GM18868 (cell line): ENCODE results near the gene CARD14.
"Not testable (repeated sequence)": the region's sequence is repeated elsewhere in the genome, so short reads cannot be mapped to it uniquely, and the experiment has no call there.

ENCODE experiments used
- ATAC-seq: cut with Tn5 transposase; IDR thresholded peaks from one replicate; pipeline ENCODE4 v1.9.1; 2021; ENCODE audit warnings: mild to moderate bottlenecking, moderate library complexity; ENCODE audit not compliant: unreplicated experiment

Gene CARD14

DNA sequence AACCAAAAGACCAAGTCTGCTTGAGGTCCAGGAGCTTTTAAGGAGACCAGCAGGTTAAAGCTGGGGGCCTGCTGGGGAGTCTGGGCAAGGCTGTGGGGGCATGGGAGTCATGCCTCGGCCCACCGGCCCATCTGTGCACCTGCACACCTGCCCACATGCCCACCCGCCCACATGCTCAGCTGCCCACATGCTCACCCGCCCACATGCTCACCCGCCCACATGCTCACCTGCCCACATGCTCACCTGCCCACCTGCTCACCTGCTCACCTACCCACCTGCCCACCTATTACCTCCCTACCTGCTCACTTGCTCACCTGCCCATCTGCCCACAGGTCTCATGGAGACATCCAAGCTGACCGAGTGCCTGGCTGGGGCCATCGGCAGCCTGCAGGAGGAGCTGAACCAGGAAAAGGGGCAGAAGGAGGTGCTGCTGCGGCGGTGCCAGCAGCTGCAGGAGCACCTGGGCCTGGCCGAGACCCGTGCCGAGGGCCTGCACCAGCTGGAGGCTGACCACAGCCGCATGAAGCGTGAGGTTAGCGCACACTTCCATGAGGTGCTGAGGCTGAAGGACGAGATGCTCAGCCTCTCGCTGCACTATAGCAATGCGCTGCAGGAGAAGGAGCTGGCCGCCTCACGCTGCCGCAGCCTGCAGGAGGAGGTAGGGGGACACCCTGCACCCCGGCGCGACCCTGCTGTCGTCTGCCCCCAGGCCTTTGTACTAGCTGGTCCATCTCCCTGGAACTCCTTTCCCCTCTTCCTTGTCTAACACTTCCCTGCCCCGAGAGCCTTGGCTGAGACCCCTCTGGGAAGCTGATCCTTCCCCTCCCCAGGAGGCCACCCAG lies 14.0 kb downstream of the CARD14 start:
- no peak for ATAC-seq

DNA sequence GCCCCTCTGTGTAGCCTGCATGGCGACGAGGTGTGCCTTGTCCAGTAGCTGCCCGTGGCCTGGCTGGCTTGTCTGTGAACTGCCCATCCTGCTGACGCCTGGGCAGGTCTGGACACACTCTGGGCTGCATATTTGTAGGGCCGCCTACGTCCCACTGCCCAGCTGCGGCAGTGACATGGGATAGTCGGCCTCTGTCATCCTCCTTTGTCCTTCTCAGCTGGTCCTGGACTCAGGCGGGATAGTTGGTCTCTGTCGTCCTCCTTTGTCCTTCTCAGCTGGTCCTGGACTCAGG lies 14.5 kb downstream of the CARD14 start:
- ATAC-seq, result no peak

DNA sequence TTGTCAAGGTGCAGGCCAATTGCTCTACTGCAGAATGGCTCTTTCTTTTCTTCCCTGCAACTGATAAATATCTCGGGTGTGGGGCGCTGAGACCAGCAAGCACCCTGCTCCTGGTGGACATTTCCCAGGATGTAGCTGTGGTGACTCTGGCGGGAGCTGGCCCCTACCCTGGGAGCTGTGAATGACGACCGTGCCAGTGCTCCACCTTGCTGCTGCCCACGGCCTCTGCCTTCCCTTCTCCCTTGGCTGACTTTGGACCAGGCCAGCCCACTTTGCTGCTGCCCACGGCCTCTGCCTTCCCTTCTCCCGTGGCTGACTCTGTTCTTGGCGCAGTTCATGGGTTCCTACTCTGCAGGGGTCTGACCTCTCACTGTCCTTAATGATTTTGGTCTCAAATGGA lies 16.1 kb downstream of the CARD14 start:
- ATAC-seq, result no peak

DNA sequence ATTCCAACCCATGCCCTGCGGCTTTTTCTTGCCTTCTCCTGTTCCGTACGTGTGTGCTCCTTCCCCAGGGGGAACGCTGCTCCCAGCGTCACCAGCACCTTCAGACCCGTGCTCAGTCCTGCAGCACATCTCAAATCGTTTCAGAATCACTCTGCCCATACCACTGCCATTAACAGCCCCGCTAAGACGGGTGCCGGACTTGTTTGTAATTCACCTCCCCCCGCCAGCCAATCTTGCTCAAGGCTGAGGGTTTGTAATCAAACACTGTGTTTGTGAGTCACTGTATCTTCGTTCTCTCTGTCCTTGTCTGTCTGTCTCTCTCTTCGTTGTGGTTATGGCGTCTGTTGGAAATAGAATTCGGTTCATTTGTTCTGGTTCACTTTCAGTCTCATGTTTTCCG lies 17.3 kb downstream of the CARD14 start:
- ATAC-seq, result no peak

DNA sequence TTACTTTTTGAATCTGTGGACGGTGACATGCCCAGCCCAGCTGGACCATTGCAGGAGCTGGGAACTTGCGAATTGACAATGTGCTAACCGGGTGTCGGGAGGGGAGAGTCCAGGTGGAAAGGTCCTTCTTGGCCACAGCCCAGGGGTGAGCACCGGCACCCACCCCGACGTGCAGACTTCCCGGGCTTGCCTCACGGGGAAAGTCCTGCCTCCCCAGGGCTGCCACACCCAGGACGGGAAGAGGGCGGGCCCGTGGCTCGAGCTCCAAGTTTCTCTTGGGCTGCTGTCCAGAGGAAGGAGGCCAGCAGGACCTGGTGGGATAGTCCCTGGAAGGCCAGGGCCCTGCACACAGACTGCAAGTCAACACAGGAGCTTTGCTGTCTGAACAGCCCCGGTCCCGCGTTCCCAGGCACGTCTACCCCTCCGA lies 17.7 kb downstream of the CARD14 start:
- no peak for ATAC-seq

DNA sequence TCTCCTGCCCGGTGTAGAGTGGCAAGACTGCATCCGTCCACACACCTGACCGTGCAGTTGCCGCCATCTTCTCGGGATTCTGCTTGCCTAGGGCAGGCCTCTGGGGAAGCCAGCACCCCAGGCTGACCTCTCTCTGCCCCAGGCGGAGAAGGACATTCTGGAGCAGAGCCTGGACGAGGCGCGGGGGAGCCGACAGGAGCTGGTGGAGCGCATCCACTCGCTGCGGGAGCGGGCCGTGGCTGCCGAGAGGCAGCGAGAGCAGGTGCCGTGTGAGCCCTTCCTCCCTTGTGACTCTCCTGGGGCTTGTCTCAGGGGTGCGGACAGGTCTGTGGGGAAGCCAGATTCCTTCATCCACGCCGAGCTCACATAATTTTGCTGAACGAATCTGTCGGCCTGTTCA lies 19.8 kb downstream of the CARD14 start:
- no peak for ATAC-seq

DNA sequence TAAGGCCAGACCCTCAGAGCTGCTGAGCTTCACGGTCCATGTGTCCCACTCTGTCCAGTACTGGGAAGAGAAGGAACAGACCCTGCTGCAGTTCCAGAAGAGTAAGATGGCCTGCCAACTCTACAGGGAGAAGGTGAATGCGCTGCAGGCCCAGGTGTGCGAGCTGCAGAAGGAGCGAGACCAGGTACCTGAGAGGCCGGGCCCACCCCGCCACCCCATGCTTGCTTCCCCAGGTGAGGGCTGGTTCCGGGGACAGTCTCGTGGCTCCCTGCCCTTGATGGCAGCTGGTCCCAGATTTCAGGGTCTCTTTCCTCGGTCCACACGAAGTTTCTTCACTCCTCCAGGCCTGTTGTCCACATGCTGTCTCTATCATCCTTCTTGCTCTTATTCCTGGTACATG lies 20.9 kb downstream of the CARD14 start:
- ATAC-seq, result no peak

DNA sequence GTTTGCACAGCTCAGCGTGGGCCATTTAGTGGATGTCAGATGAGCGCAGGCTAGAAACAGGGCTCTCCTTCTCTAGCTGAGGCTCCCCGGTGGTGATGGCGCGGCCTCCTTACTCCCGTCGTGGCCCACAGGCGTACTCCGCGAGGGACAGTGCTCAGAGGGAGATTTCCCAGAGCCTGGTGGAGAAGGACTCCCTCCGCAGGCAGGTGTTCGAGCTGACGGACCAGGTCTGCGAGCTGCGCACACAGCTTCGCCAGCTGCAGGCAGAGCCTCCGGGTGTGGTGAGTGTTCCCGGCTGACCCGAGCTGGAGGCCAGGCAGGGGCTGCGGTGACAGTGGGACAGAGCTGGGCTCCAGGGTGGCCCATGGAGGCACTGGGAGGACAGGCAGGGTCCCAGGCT lies 21.4 kb downstream of the CARD14 start:
- ATAC-seq, result no peak

DNA sequence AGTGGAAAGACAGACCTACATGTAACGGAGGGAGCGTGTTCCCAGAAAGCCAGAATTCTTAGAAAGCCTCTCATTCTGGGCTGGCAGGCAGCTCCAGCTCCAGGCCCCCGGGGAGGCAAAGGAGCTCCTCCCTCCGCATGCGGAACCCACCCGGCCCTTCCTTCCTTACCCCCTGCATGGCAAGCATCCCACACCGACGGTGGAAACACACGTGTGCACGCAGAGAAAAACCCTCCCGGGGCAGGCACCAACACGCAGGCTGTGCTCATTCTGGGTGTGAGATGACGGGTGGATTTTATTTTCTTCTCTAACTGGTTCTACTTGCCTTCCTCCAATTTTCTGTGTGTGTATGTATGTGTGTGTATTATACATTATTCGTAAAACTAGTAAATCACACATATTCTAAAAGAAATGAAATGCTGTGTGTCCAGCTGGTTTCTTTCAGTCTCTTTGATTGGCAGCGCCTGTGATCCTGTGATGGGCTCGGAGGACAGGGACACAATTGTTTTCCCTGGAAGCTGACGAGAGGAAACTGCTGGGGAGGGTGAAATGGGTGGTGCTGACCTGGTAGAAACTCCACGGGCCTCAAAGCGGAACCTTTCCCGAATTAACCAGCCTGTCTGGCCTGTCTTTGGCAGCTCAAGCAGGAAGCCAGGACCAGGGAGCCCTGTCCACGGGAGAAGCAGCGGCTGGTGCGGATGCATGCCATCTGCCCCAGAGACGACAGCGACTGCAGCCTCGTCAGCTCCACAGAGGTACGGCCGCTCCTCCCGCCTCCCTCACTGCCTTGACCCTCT lies 22.2 kb downstream of the CARD14 start:
- no peak for ATAC-seq

DNA sequence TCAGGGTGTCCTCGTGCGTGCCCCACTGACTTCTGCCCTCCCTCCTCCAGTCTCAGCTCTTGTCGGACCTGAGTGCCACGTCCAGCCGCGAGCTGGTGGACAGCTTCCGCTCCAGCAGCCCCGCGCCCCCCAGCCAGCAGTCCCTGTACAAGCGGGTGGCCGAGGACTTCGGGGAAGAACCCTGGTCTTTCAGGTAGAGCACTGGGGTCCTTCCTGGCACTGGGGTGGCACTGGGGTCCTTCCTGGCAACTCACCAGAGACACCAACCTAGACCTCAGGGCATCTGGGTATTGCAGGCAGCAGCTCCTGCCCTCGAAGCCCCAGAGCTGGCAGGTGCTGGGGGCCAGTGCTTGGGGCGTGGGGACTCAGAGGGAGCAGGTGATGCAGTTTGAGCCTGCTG lies 25.3 kb downstream of the CARD14 start:
- no peak for ATAC-seq

DNA sequence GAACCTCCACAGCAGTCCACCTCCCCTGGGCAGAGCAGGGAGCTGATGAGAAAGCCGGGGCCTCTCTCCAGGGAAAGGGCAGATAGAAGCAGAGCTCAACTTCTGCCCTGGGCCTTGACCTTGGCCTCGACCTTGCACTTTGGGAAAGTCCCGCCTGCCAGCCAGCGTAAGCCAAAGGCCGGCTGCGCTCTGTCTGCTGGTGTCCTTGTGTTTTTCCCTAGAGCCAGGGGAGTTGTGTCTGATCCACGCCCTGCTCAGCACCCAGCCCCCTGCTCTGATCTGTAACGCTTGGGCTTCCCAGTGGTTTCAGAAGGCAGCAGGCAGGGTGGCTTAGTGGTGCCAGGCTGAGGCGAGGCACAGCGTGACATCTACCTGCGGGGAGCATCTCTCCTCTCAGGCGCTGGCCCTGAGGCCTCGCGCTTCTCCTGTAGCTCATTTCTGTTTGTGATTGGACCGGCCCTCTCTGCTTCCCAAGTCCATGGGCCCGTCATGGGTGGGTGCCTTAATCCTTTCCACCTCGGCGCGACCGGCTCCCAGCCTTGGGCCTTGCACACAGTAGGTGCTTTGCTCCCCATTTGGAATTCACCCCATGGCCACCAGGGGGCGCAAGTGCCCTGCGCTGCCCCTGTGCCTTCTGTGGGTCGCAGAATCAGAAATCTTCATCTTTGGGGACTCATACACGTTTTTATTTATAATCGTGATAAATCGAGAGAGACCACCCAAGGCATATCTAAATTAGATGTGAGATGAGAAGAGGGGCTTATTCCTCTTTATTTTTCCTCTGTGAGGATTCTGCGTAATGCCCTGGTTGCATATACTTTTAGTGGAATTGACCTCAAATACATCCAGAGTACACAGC lies 26.1 kb downstream of the CARD14 start:
- no peak for ATAC-seq

DNA sequence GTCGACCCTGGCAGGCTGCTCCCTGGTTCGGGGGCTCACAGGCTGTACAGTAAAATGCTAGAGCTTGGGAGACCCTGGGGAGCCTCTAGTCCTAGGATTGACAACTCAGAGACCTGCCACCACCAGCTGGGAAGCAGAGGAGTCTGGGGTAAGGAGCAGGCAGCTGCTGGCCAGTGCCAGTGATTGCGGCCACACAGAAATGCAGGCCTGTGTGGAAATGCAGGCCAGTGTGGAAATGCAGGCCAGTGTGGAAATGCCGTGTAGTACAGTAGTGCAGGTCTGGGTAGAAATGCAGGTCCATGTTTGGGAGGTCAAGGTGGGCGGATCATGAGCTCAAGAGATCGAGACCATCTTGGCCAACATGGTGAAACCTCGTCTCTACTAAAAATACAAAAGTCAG lies 26.8 kb downstream of the CARD14 start:
- no peak for ATAC-seq

DNA sequence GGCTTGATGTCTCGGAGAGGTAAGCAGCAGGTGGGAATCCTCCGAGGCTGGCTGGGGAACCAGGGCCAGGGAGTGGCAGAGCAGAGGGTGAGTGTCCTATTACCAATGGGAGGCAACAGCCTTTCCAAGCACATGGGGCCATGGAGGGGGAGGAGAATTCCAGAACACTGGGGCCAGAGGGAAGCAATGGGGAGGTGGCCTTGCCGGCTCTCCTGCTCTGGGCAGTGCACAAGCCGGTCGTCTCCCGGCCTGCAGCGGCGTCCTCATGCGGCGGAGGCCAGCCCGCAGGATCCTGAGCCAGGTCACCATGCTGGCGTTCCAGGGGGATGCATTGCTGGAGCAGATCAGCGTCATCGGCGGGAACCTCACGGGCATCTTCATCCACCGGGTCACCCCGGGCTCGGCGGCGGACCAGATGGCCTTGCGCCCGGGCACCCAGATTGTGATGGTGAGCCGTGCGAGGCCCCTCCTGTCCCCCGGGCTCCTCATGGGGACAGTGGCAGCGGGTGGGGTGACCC lies 28.4 kb downstream of the CARD14 start:
- ATAC-seq, result no peak

DNA sequence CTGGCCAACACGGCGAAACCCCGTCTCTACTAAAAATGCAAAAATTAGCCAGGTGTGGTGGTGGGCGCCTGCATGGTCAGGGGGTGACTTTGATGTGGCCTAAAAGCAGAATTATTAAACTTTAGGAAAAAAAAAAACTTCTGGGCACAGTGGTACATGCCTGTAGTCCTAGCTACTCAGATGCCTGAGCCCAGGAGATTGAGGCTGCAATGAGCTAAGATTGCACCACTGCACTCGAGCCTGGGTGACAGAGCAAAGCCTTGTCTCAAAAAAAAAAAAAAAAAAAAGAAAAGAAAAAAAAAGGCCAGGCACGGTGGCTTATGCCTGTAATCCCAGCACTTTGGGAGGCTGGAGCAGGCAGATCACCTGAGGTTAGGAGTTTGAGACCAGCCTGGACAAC lies 29.5 kb downstream of the CARD14 start:
- not testable (repeated sequence) for ATAC-seq

DNA sequence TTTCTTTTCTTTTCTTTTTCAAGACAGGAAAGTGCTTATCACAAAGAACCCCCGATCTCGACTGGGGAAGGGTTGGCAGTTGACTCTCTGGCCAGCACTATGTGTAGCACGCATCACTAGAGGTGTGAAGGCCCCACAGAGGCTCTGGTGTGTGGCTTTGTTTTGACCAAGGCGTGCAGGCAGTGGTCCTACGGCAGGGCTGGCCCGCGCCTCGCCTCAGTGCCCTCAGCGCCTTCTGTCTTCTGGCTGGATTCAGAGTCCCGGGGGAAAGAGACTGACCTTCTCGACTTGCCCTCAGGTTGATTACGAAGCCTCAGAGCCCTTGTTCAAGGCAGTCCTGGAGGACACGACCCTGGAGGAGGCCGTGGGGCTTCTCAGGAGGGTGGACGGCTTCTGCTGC lies 31.6 kb downstream of the CARD14 start:
- no peak for ATAC-seq

DNA sequence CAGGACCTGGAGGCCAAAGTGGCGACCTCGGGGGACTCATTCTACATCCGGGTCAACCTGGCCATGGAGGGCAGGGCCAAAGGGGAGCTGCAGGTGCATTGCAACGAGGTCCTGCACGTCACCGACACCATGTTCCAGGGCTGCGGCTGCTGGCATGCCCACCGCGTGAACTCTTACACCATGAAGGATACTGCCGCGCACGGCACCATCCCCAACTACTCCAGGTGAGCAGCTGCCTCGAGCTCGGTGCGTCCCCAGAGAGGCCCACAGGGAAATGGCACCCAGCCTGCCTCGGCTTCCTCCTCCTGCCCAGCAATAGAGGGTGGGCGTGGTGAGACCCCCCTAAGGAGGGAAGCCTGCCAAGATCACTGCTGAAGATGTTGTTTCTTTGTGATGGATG lies 32.4 kb downstream of the CARD14 start:
- ATAC-seq, result no peak

DNA sequence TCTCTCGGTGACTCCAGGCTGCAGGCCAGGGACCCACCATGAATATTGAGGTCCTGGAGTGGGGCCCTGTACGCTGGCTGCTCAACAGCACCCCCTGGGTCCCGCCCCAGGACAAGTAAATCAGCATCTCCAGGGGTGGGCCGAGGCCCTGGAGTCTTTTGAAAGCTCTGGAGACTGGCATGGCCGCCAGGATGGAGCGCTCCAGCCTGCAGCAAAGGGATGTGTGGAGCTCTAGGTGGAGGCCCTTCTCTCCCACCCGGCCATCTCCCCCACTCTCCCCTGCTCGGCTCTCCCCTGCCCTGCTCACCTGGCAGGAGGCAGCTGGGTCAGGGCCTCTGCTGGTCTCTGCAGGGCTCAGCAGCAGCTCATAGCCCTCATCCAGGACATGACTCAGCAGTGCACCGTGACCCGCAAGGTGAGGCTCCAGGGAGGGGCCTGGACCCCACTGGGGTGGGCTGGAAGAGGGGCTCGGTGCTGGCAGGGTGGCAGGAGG lies 33.7 kb downstream of the CARD14 start:
- no peak for ATAC-seq

DNA sequence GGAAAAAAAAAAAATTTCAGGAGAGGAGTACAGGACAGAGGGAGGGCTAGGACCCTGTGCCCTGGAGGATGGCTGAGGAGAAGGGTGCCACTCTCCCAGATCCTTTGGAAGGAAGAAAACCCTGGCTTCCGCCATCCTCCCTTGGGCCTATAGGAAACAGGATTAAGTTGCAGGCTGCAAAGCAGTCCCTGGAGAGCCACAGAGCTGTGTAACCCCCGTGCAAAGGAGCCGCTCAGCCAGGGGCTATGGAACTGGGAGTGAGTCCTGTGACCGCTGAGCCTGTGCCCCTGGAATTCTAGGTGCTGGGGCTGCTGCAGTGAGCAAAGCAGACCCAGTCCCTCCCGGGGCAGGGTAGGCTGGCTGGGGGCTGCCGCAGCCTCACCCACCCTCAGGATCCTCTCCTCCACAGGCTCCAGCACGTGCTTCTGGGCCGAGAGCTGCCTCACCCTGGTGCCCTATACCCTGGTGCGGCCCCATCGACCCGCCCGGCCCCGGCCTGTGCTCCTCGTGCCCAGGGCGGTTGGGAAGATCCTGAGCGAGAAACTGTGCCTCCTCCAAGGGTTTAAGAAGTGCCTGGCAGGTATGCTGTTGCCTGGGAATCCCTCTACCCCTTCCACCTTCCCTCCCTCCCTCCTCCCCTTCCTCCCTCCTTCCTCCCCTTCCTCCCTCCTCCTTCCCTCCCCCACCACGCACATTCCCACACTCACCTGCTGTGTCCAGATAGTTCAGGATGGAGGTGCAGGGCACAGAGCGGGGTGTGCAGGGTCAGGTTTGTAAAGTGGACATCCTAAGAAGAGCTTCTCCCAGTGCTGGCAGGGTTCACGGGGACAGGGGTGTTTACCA lies 35.0 kb downstream of the CARD14 start:
- ATAC-seq, result no peak

DNA sequence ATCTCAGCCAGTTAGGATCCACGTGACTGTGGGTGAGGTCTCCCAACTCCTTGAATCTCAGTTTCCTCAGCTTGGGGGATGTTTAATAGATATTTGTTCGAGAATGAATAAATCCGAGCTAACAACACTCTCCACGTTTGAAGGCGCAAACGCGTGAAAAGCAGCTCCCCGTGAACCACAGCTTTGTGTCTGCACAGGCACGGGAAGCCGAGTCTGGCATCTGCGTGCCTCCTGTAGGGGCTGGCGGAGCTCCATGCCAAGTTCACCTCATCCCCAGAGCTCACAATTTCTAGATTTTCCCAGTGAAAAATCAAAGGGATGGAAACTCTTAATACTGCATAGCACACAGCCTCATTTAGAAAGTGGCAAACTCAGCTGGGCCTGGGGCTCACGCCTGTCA lies 36.0 kb downstream of the CARD14 start:
- ATAC-seq, result no peak

DNA sequence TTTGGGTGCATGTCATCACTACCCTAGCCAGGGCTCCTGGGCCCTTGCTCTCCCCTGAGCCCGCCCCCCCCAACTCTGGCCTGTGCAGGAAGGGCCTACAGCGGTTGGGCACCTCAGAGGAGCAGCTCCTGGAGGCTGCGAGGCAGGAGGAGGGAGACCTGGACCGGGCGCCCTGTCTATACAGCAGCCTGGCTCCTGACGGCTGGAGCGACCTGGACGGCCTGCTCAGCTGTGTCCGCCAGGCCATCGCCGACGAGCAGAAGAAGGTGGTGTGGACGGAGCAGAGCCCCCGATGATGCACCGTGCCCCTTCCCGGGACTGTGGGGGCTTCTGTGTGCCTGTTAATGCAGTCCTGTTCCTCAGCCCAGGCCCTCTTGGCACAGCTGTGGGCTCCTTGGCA lies 38.2 kb downstream of the CARD14 start:
- ATAC-seq, result no peak
